ENCODE measurements around the gene PRAC2. TPM values are rescaled to one million over a fixed set of nuclear protein-coding genes. Genes with fewer than 3 reads are reported as not detected.

Gene PRAC2
- total and polyA plus RNA-seq, 2 of the 13 experiments (the other 11 are each of a cell fraction or from before 2014, with no cell fraction given) = not detected

DNA sequence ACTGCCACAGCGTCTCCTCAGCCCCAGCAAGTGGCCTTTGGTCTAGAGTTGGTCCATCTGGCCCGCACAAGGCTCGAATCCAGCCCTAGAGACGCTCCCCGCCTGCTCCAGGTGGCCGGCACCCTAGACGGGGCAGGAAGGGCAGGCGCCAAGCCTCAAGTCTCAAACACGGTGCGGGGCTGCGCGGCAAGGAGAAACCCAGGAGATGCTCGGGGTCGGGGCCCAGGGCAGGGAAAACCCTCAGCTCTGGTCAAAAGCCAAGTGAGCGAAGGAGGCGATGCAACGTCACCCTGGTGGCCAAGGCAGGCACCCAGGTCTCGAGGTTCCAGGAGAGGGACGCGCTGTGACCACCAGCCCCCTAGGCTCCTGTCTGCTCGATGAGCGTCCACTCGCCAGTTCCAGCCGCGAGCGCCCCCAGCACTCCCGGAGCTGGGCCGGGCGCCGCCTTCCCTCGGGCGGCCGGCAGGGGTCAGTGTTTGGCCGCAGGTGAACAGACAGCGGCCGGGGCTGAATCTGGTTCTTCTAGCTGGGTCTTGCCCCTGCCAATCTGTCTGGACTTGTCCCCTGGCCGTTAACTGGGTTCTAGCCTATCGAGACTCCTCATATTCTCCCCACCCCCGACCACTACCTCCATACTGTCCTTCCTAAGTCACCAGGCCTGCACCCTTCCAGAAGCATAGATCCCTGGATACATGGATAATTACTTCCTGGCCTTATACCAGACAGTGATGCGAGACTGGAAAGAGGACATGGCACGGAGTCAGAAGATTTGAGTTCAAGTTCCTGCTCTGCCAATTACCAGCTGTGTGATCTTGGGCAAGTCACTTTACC lies 44.6 kb upstream of the PRAC2 start (continued):
- TF ChIP-seq ZNF431 (CRISPR knock-in tag; IDR thresholded peaks at IDR 0.05; ENCODE audit: borderline replicate concordance, low read depth) (no peak), TARDBP (CRISPR knock-in tag; IDR thresholded peaks at IDR 0.05) (no peak), ZBTB4 (CRISPR knock-in tag; IDR thresholded peaks at IDR 0.05; ENCODE audit: borderline replicate concordance) (0 out of 2 replicates have a peak, but pooled peaks have one; percentile 25), SETDB1 (CRISPR knock-in tag; IDR thresholded peaks at IDR 0.05; ENCODE audit: borderline replicate concordance) (no peak), ZSCAN21 (CRISPR knock-in tag; IDR thresholded peaks at IDR 0.05; ENCODE audit: borderline replicate concordance) (no peak; the same call in 1 of the 2 replicates), HDAC2 (CRISPR knock-in tag; IDR thresholded peaks at IDR 0.05) (no peak), NFYB (CRISPR knock-in tag; IDR thresholded peaks at IDR 0.05) (no peak), KLF13 (CRISPR knock-in tag; IDR thresholded peaks at IDR 0.05) (no peak), ELF4 (CRISPR knock-in tag; IDR thresholded peaks at IDR 0.05; ENCODE audit: borderline replicate concordance) (no peak), SNAPC4 (CRISPR knock-in tag; IDR thresholded peaks at IDR 0.05) (no peak), HNF4G (IDR thresholded peaks at IDR 0.05; ENCODE audit: borderline replicate concordance, low read depth, low read length) (no peak), HNF4G (CRISPR knock-in tag; IDR thresholded peaks at IDR 0.05; ENCODE audit: borderline replicate concordance, low read depth) (no peak), NR2F1 (CRISPR knock-in tag; IDR thresholded peaks at IDR 0.05) (no peak), ZFYVE20 (CRISPR knock-in tag; IDR thresholded peaks at IDR 0.05; ENCODE audit: borderline replicate concordance, low read depth) (no peak)
- TF ChIP-seq, protein P1, sequence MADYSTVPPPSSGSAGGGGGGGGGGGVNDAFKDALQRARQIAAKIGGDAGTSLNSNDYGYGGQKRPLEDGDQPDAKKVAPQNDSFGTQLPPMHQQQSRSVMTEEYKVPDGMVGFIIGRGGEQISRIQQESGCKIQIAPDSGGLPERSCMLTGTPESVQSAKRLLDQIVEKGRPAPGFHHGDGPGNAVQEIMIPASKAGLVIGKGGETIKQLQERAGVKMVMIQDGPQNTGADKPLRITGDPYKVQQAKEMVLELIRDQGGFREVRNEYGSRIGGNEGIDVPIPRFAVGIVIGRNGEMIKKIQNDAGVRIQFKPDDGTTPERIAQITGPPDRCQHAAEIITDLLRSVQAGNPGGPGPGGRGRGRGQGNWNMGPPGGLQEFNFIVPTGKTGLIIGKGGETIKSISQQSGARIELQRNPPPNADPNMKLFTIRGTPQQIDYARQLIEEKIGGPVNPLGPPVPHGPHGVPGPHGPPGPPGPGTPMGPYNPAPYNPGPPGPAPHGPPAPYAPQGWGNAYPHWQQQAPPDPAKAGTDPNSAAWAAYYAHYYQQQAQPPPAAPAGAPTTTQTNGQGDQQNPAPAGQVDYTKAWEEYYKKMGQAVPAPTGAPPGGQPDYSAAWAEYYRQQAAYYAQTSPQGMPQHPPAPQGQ (CRISPR knock-in tag; IDR thresholded peaks at IDR 0.05; ENCODE audit: borderline replicate concordance) = no peak
- TF ChIP-seq, protein P2, sequence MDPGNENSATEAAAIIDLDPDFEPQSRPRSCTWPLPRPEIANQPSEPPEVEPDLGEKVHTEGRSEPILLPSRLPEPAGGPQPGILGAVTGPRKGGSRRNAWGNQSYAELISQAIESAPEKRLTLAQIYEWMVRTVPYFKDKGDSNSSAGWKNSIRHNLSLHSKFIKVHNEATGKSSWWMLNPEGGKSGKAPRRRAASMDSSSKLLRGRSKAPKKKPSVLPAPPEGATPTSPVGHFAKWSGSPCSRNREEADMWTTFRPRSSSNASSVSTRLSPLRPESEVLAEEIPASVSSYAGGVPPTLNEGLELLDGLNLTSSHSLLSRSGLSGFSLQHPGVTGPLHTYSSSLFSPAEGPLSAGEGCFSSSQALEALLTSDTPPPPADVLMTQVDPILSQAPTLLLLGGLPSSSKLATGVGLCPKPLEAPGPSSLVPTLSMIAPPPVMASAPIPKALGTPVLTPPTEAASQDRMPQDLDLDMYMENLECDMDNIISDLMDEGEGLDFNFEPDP (CRISPR knock-in tag; conservative IDR thresholded peaks at IDR 0.05) = no peak

Data from HepG2 (cell line).